H1 (cell line): ENCODE measurements around the gene RNF135.
"Not testable (repeated sequence)": the region's sequence is repeated elsewhere in the genome, so short reads cannot be mapped to it uniquely, and the experiment has no call there.

Experiments
- BRCA1 ChIP-seq: IDR thresholded peaks from 2 replicates; pipeline ENCODE4 v1.6.1; 2012; ENCODE audit warnings: low read depth, low read length, improper control_type of control experiment
- TF ChIP-seq, protein P1 (sequence below): IDR thresholded peaks from 2 replicates; pipeline ENCODE4 v1.6.1; 2011; ENCODE audit warnings: low read depth, mild to moderate bottlenecking, low read length; ENCODE audit not compliant: insufficient read depth

DNA sequence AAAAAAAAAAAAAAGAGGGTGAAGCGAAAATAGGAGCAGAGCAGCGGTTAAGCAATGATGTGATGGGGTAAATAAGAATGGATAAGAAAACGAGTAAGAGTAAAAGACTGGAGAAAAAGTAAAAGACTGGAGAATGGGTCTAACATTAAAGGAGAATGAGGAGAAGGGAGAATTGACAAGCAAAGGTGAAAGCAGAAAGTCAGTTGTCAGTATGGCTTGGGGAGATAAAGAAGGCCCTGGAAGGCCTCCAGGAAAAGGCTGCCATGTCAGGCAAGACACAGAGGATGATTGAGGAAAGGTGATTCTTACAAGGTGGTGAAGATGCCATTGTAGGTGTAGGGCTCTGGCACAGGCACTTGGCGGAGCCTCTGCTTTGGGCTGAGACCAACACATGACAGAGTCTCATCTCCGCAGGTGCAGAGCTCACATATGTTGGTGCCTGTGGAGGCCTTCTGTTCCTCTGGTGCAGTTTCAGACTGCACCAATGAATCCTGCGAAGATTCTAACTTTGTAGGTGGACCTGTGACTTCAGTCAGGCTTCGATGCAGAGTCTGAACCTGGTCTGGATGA lies 76.1 kb downstream of the RNF135 start:
- TF ChIP-seq BRCA1, result not testable (repeated sequence)
- TF ChIP-seq, protein P1, sequence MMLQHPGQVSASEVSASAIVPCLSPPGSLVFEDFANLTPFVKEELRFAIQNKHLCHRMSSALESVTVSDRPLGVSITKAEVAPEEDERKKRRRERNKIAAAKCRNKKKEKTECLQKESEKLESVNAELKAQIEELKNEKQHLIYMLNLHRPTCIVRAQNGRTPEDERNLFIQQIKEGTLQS, result not testable (repeated sequence)
